ENCODE measurements around the gene PREB.

DNA sequence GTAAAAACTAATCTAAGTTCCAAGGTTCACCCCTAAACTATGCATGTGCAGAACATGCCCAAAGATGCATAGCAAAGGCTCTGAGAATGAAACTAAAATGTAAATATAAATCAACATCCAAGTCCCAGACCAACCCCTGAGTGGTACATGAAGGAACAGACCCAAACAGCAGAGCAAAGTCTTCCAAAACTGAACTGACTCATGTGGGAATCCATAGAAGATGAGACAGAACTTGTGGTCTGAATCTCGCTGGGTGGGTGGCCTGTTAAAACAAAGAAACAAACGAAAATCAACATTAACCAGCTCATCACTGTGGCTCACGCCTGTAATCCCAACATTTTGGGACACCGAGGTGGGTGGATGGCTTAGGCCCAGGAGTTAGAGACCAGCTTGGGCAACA, 47.9 kb upstream of the PREB start:
- TF ChIP-seq, protein P1, sequence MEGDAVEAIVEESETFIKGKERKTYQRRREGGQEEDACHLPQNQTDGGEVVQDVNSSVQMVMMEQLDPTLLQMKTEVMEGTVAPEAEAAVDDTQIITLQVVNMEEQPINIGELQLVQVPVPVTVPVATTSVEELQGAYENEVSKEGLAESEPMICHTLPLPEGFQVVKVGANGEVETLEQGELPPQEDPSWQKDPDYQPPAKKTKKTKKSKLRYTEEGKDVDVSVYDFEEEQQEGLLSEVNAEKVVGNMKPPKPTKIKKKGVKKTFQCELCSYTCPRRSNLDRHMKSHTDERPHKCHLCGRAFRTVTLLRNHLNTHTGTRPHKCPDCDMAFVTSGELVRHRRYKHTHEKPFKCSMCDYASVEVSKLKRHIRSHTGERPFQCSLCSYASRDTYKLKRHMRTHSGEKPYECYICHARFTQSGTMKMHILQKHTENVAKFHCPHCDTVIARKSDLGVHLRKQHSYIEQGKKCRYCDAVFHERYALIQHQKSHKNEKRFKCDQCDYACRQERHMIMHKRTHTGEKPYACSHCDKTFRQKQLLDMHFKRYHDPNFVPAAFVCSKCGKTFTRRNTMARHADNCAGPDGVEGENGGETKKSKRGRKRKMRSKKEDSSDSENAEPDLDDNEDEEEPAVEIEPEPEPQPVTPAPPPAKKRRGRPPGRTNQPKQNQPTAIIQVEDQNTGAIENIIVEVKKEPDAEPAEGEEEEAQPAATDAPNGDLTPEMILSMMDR (conservative IDR thresholded peaks at IDR 0.05 in 1 of 2, IDR thresholded peaks at IDR 0.05 in 1 of 2; ENCODE audit: extremely low read depth in 1 of 2, insufficient read depth in 1 of 2, low read depth in 1 of 2, low read length in 2 of 2) = no peak
- no peak for TF ChIP-seq EZH2 (IDR thresholded peaks at IDR 0.05; ENCODE audit: borderline replicate concordance, low read length)

Measured in mammary epithelial cell (primary cell).